Right renal cortex interstitium (tissue), 3 donors: ENCODE measurements around the gene TPH1. TPM values are rescaled to one million over a fixed set of nuclear protein-coding genes. Genes with fewer than 3 reads are reported as not detected.
"Not testable (repeated sequence)": the region's sequence is repeated elsewhere in the genome, so short reads cannot be mapped to it uniquely, and the experiment has no call there.

Experiments used
- DNase-seq, 3 donors: peaks; one replicate each; pipeline ENCODE4 v3.0.0-alpha.2; 2013; ENCODE audit warnings: low read depth in 3 of 3, low spot score in 2 of 3
- polyA plus RNA-seq, 3 donors: library from polyadenylated mRNA; unstranded; fragments of 120-200 nt; gene quantifications; one replicate each; pipeline ENCODE4 v1.2.1, GENCODE V29; 2013; ENCODE audit not compliant: insufficient read length in 3 of 3

TPH1 gene
- polyA plus RNA-seq, 3 donors = 0.39 to 0.48 (median 0.47) TPM

DNA sequence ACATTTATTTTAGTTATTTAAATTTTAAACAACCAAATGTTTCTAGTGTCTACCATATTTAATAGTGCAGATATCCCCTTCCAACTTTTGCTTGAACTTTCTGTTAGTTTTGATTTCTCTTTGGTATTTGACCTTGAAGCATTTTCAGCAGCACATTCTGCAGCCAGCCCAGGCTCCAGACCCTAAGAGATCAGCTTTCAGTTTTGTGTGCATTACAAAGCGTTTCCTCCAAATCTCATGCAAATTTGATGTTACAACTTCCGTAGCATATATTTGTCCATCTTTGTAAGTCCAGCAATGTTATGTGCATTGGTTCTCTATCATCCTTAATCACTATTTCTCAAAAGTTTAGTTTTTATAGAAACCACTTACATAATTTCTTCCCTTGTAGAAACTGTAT is 18.6 kb downstream of the TPH1 start:
- DNase-seq = no peak

DNA sequence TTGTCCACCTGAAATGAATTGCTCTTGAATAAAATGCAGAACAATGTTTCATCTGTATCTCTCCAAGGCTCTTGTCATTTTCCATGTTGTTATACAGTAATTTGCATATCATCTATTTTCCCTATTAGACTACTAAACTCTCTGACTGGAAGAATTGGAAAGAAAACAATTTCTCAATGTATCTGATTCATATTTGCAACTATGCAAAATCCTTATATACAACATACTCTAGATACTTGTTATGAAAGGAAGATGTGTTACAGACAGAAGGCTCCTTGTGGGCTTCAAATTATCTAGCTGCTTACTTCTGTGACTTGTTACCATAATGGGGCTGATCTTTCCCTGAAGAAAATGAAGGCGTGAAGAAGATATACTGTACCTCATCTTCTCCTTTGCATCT is 23.6 kb downstream of the TPH1 start:
- no peak for DNase-seq

GRCh38 chr11:18019650-18020049 is 26.4 kb downstream of the TPH1 start:
- DNase-seq = no peak

DNA sequence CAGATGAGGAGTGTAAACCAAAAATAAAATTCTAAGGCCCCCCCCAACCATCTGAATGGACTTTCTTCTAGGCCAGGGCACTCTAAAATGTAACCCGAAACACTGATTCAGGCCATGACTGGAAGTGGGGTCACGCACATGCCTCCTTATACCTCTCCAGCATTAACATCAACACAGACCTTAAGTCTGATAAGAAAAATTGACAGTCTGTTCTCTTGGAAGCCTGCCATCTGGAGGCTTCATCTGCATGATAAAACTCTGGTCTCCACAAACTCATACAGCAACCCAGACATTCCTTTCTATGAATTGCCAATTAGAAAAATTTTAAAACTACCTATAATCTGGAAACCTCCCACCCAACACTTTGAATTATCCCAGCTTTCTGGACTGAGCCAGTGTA is 29.3 kb downstream of the TPH1 start:
- no peak for DNase-seq

DNA sequence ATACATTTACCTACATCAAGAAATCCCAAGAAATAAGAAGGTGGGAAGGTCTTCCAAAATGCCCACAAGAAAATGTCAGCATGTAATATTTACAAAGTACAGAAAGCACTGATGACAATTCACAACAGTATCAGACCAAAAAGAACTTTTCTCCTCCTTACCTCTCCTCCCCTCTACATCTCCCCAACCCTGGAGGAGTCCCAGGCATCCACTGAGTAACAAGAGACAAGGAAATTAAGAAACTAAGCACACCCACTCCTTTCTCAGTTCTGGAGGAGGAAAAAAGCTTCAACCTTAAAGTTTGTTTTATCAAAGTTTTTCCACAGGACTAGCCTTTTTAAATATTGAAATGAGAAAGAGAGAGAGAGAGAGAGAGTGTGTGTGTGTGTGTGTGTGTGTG is 31.2 kb downstream of the TPH1 start:
- DNase-seq = no peak

DNA sequence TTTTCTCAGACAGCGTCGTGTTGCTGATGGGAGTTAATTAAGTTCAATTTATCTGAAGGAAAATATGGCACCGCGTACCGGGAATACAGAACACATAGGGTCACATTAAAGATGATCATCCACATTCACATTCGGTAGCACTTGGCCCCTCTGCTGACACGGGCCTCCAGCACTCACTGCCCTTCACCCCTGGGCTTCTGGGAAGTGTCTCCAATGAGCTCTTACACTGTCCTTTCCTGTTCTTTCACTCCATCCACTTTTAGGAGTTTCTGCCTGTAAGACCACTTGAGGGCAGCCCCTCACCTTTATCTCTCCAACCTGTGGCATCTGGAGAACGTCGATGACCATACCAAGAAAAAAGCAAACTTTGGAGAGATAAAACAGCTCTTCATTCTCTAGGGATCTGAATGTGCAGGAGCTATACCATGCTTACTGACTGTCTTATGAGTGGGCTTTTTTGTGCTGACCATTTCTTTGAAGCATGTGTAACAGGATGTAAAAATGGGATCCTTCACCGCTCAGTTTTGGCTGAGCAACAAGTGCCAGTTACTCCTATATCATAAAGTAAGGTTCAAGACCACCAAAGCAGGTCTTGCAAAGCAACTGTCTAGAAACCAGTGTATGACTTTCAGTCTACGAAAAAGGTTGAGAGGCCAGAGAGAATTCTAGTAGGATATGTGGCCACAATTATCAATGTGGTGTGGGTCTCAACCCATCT is 32.1 kb downstream of the TPH1 start:
- no peak for DNase-seq

GRCh38 chr11:18012906-18013781 is 32.9 kb downstream of the TPH1 start, which contains the start of gene SERGEF:
TSS of gene SERGEF (minus strand) at chr11:18013047. CDS start at chr11:18013010, 37 bp downstream.
- DNase-seq = peak; percentile 52 to 65 (median 56)

DNA sequence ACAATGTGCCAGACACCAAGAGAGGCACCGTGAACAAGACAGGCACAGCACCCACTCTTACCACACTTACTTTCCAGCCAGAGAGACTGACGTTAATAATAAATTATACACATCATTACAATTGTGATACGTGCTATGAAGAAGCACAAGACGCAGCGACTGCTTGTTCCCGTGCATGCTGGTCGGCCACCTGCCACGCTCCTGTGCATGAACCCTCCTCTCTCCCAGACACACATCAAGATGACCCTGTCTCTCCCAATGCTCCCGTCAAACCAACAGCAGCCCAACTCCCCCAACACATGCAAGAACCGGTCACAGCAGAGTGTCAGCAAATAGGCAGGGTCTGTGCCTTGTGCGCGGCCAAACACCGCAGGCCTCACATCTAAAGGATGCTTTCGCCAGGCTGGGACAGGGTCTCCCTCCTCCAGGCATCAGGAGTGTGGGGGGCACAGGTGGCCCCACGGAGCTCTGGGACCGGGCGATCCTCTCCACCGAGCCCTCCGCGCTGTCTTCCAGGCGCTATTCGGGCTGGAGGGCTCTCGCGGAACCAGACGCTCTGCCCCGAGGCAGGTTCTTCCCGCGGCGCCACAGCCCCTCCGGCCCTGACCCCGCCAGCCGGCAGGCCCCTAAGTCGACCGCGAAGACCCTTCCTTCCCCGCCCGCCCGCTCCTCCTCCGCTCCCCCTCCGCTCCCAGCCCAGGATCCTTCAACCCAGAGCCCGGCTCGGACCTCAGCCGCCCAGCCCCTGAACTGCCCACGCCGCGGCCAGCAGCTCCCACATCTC is 33.8 kb downstream of the TPH1 start:
- peak in 1 of 3 donors; percentile 23 for DNase-seq

- DNase-seq = no peak
Observed at GRCh38 chr11:18011633-18012032, 34.4 kb downstream of the TPH1 start.

DNA sequence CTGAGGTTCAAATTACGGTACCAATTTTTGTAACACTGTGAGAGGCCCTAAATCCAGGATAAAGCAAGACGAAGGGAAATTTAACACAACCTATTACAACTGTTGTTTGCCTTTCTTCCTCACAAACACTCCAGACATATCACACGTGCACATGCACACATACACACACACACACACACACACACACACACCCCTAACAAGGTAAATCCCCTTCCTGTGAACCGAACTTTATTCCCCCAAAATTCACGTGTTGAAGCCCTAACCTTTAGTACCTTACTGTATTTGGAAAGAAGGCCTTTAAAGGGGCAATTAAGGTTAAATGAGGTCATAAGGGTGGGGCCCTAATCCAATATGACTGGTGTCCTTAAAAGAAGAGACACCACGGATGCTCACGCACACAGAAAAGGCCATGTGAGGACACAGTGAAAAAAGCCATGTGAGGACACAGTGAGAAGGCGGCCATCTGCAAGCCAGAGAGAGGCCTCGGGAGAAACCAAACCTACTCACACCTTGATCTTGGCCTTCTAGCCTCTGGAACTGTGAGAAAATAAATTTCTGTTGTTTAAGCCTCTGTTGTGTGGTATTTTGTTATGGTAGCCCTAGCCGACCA is 35.0 kb downstream of the TPH1 start:
- DNase-seq = no peak

GRCh38 chr11:18010121-18010670 is 35.9 kb downstream of the TPH1 start:
- DNase-seq = no peak

DNA sequence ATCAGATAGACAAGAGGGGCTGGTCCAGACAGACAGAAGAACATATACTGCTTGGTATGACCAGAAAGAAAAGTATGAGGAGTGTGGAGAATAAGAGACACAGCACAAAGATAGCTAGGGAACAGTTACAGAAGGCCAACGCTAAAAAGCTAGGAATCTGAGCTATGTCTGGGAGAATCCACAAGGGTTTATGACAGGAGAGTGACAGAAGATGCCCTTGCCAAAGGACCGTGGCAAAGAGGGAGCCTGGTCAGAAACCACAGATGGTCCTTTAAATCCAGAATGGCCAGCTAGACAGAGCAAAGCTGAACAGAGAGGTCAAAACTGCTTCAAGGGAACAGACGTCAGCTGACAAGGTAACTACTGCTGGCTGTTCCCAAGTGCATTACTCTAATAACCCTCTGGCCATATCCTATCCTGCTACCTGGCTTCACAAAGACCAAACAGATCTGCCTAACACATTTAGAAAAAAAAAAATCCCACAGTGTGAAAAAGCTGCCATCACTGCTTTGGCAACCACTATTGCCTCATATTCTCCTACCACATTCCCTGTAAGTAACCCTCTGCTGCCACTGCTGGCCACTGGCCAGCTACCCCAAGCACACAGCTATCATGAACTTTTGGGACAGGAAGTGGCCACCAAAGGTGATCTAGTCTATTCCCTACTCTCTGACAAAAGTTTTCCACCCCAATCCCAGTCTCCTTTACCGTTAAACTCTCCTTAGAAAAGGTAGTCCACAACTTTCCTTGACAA is 40.5 kb downstream of the TPH1 start:
- no peak for DNase-seq

DNA sequence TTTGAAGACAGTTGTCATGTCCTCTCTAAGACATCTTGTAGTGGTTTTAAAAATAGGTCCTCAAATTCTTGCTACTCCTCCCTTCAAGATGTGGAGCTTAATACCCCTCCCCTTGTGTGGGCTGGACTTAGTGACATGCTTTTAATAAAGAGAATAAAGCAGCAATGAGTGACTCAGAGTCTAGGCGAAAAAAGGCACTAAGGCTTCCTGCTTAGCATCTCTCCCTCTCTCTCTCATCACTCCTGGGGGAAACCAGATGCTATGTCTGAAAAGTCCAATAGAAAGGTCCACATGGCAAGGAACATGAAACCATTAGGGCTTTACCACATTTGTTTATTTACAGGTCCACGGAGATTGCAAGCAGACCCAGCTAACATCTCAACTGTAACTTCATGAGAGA is 44.9 kb downstream of the TPH1 start:
- DNase-seq = no peak

GRCh38 chr11:18000760-18001159 is 45.3 kb downstream of the TPH1 start:
- no peak for DNase-seq

- DNase-seq = not testable (repeated sequence)
Observed at GRCh38 chr11:18000128-18000527, 45.9 kb downstream of the TPH1 start.

Other genes with a start within 250 kb of the TPH1 start
- 10 to 100 TPM; 18.0 to 22.1 (median 18.8) TPM for gene SERGEF, start 33.2 kb downstream of the TPH1 start, polyA plus RNA-seq
- 10 to 100 TPM; 25.0 to 27.8 (median 26.6) TPM for gene SAAL1, start 59.8 kb upstream of the TPH1 start, polyA plus RNA-seq
- gene MRGPRX3, start 86.3 kb upstream of the TPH1 start, polyA plus RNA-seq = not detected
- gene MRGPRX4, start 126.6 kb upstream of the TPH1 start, polyA plus RNA-seq = not detected
- gene SAA4, start 190.5 kb upstream of the TPH1 start, polyA plus RNA-seq = not detected
- under 1 TPM in 1 of 3 donors, not detected in 2; 0.15 TPM for gene SAA2, start 202.4 kb upstream of the TPH1 start, polyA plus RNA-seq
- gene SAA1, start 220.0 kb upstream of the TPH1 start, polyA plus RNA-seq = not detected